DOHH2 (cell line): Measurements from ENCODE around the gene AFG1L.

Experiments used
- CTCF ChIP-seq: fragments of 200-600 bp; sonication (generic); IDR thresholded peaks from one replicate; pipeline ENCODE4 v1.5.1; 2014; ENCODE audit warnings: antibody characterized with exemption, mild to moderate bottlenecking, low read depth, low read length; ENCODE audit not compliant: poor library complexity, severe bottlenecking
- EZH2phosphoT487 ChIP-seq: fragments of 200-600 bp; sonication (generic); IDR thresholded peaks from 2 replicates; pipeline ENCODE4 v1.6.1; 2017; ENCODE audit warnings: borderline replicate concordance, mild to moderate bottlenecking, antibody characterized with exemption, low read length, moderate library complexity, mixed read lengths

- TF ChIP-seq CTCF (no peak), EZH2phosphoT487 (no peak)
Measured at GRCh38 chr6:108260809-108261569, 33.9 kb upstream of the AFG1L start, which contains the start of gene SNX3.
